ENCODE measurements around the gene PCDH1.
"Not testable (repeated sequence)": the region's sequence is repeated elsewhere in the genome, so short reads cannot be mapped to it uniquely, and the experiment has no call there.

The PCDH1 gene

DNA sequence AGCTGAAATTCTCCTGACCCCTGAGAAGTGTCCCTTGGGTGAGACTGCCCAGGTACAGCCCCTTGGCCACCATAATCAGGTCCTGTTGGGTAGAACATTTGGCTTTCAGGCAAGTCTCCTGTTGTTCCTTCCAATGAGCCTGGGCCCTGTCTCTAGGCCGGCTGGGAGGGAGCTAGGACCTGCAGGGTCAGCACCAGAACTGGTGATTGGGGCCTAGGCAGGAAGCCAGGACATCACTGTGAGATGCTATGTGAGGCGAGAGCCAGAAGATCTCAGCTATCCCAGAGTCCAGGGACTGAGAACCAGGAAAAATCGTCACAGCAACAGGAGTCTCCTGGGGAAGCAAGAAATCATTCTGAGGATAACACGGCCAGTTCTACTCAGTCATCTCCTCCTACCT is 51.5 kb downstream of the PCDH1 start:
- DNase-seq, result no peak

DNA sequence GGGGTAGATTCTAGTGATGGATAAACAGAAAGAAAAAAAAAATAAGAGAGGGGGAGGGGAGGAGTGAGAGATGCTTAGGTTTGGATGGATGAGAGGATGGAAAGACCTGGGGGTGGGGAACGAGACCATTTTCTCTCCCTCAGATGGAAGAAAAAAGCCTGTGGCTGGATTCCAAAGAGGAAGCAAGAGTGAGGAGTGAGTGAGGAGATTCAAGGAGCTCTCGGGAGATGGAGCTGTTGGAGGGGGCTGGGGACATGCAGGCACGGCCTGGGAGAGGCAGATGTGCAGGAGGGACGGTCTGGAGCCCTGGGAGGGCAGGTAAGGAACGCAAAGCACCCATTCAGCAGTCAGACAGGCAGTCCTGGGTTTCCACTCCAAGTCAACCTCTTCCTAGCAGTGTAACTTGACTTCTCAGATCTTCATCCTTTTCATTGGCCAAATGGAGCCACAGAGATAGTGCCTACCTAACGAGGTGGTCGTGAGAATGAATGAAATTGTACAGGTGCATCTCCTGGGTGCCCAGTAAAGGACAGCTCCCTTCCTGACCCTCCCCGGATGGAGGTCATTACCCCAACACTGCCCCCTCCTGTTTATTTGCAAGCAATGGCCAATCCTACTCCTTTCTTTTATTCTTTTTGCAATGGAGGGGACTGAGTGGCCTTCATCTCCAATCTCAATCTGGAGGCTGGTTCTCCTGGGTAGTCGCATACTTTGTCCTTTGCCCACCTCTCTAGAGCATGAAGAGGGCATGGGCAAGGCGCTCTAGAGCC is 52.2 kb downstream of the PCDH1 start:
- DNase-seq, result no peak

DNA sequence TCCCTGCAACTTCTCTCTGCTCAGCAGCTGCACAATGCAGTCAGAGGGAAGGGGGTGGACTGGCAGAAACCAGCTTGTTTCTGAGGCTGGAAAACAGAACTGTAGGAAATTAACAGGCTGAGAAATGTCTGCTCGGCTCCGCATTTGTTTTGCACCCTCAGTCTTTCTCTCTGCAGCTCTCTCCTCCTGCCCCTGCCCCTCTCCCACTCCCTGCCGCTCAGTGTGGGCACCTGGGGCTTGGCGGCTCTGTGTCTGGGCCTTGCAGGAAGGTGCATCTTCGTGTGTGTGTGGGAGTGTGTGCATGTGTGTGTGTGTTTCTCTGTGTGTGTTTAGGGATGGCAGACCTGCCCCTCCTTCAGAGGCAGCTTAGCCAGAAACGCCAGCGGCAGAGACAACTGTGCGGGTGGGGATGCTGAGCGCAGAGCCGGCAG is 53.0 kb downstream of the PCDH1 start:
- DNase-seq, result no peak

GRCh38 chr5:141824717-141825116 is 53.5 kb downstream of the PCDH1 start:
- DNase-seq, result no peak

GRCh38 chr5:141823056-141823455 is 55.2 kb downstream of the PCDH1 start:
- no peak for DNase-seq

DNA sequence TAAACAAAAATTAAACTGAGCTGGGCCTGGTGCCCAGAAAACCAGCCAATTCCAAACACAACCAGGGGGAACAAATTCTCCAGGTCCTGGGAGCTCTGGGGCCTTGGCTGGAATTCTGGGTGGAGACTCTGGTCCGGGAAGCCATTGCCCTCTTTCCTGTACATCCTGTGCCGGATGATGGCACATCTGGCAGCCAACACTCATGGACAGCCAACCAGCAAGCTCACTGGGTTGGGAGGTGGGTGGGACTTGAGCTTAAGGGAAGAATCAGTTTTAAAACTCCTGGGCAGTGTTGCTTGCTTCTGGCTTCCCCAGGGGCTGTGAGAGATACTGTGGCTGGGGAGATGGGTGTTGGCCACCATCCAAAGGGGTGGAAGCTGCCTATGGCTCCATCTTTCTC is 56.1 kb downstream of the PCDH1 start:
- no peak for DNase-seq

GRCh38 chr5:141821430-141821925 is 56.7 kb downstream of the PCDH1 start:
- DNase-seq, result no peak

DNA sequence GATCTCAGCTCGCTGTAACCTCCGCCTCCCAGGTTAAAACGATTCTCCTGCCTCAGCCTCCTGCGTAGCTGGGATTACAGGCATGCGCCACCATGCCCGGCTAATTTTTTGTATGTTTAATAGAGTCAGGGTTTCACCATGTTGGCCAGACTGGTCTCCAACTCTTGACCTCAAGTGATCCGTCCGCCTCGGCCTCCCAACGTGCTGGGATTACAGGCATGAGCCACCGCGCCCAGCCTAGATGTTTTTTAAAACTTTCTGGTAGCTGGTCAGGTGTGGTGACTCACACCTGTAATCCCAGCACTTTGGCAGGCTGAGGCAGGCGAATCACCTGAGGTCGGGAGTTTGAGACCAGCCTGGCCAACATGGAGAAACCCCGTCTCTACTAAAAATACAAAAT is 57.5 kb downstream of the PCDH1 start:
- DNase-seq, result not testable (repeated sequence)

DNA sequence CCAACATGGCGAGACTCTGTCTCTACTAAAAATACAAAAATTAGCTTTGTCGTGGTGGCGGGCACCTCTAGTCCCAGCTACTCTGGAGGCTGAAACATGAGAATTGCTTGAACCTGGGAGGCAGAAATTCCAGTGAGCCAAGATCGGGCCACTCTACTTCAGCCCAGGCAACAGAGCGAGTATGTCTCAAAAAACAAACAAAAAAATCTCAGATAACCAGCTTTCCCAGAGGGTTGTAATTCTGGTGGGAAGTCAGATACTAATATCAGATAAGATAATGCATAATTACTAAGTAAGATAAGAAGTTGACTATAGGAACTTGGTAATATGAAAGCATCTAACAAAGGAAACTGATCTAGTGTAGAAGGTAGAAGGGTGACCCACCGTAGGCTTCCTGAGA is 60.6 kb downstream of the PCDH1 start:
- DNase-seq, result no peak

DNA sequence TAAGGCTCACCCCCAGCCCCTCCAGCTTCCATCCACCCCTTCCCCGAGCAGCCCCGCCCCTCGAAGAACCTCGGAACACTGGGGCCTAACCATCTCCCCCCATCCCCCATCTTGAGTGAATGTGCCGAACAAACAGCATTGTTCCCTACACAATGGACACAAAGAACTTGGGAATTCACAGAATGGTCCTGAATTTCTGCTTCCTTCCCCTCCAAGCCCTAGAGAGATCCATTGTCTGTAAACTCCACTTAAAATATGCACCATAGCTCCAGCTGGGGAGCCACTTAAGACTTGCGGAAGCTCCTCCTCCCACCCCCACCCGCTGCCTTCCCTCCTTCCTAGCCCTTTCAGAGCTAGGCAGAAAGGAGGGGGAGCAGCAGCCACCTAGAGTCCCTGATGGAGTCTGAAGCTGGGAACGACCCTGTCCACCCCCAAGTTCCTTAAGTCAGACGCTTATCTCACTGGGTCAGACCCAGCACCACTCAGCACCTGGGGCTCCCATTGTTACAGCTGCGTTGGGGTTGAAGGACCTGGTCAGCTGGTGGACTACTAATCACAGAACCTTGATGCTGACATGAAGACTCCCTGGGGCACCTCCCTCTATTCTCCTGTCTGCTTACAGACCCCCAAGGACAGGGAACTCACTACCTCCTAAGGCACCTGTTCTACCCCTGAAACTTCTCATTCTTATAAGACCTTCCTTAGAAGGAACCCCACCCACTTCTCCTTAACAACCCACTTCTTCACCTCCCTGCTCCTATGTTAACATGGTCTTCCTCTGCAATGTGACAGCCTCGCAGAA is 61.4 kb downstream of the PCDH1 start:
- no peak for DNase-seq

DNA sequence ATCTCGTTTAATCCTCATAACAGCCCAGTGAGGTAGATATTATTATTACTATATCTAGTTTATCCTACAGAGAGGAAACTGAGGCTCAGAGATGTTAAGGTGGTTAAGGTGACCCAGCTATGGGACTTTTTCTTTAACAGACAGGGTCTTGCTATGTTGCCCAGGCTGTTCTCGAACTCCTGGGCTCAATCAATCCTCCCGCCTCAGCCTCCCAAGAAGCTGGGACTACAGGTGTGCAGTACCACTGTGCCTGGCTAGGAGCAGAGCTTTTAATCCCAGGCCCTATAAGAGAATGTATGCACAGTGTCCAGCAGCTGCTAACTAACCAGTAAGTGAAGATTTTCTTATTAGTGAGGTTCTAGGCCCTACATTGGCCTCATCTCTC is 62.4 kb downstream of the PCDH1 start:
- no peak for DNase-seq

GRCh38 chr5:141815051-141815795 is 63.0 kb downstream of the PCDH1 start:
- DNase-seq, result no peak

- DNase-seq, result peak; percentile 6 to 33
Observed at GRCh38 chr5:141814064-141814964, 63.9 kb downstream of the PCDH1 start.

DNA sequence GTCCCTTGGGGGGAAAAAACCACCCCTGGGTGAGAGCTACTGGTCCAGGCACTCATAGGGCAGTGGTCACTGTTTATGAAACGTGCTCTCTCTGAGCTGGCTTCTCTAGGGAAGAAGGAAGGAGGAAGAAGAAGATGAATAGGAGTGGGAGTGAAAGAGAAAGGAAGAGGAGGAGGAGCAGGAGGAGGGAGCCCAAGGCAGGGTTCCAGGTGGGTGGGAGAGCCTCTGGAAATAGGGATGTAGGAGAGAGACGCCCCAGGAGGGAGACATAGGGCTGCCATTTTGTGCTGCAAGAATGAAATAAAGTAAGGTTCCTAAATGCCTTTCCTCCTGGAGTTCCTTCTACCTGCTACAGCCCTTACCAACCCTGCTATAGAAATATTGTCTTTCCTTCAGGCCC is 65.7 kb downstream of the PCDH1 start:
- no peak for DNase-seq

DNA sequence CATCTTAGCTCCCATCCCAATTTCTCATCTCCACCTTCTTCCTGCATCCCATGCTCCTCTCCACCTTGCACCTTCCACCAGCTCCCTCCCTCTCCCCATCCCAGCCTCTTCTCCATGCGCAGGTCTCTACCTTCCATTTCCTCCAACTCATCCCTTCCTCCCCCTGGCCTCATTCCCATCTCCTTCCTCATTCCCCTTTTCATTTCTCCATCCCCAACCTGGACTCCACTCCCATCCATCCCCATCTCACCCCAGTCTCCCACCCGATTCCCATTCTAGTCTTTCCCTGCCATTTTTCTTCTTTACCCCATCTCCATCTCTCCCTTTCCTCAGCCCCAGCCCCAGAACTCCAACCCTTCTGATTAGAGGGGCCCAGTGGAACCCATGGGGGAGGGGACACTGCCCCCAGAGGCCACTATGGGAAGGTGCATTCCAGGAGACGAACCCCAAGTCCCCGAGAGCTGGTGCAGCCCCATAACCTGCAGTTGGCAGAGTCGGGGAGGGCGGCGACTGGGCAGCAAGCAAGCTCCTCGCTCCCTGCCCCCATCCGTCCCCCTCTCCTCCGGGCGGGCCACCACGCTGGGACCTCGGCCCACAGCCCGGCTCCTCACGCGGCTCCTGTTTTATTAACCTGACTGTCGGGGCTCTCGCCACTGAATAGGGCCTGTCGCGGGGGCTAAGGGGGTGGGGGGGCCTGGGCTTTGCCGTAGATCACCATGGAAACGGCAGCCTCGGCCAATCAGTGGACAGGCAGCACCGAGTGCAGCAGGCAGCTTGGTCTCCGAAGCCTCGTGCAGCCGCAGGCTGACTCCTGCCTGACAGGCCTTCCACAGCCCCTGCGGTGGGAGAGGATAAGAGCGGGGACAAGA is 66.7 kb downstream of the PCDH1 start:
- peak in 1 of 2 experiments; percentile 5 for DNase-seq

- DNase-seq, result no peak
Observed at GRCh38 chr5:141810702-141811101, 67.5 kb downstream of the PCDH1 start.

DNA sequence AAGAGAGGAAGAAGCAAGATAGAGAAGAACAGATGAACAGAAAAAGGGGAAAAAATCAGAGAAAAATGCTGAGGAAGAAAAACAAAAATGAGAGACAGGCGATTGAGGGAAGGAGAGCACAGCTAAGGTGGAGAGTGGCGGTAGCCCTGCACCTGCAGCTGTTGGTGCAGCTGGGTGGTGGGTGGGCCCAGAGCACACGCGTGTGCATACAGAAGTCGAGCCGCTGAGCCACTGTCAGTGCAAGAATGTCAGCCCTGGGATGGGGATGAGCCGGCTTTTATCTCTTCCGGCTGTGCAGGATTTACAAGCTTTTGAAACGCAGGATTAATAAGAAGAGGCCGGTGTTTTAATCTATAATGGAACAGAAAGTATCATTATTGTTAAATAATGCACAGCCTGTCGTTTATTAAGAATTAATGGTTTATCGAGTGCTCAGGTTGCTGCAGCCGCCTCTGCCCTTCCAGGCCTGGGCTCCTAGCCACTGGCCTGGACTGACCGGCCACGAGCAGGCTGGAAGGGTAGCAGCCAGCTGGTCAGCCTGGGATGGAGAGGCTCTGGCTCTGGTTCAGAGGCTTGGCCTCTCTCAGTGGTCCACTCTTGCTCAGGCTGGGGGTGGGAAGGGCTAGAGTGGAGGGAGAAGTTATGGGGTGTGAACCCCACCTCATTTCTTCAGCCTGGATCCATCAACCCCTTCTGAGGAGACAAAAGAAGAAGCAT is 68.7 kb downstream of the PCDH1 start:
- DNase-seq, result no peak

DNA sequence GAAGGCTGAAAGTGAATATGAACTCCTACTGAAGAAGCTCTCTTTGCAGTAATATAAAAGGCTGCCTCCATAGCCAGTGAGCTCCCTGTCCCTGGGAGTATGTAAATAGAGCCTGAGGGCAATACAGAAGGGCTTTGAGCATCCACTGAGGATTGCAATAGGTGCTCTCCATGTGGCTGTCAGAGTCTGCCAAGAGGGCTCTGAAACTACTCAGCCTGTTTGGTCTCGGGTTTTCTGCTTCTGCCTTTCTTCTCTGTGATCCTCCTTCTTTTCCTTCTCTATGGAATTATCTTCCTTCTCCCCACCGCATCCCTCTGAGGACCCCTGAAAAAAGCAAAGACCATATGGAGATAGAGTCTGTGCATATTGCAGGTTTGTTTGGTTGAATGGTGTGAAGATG is 69.4 kb downstream of the PCDH1 start:
- DNase-seq, result no peak

DNA sequence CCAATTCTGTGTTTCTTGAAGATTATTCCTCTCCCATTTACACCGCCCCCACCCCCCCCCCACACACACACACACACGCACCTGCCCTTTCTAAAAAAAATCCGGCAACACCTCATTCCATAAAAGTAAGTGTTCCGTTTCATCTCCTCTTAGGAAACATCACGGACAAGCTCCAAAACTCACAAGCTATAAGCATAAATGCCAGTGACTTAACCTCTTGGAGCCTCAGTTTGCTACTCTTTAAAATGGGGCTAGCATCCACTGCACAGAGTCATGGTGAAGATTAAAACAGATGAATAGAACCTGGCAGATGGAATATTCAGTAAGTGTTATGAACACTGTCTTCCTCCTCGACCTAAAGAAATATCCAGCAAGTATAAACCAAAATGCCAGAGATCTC is 70.5 kb downstream of the PCDH1 start:
- no peak for DNase-seq

DNA sequence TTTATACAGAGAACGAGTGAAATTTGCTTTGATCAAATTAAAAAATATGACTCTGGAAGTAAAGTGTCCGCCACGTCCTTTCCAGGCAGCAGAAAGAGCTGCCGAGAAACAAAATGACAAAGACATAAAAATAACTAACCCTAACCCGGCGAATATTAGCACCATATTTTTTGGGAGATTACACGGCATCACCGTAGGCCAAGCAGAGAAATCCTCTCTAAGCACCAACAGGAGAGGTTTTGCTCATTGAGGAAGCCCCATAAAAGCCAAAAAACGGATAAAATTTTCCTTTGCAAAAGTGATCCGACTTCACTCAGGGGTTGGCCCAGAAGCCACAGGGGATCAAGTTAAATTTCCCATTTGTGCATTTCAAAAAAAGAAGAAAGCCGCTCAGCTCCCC is 70.9 kb downstream of the PCDH1 start:
- no peak for DNase-seq

GRCh38 chr5:141806626-141807025 is 71.6 kb downstream of the PCDH1 start:
- no peak for DNase-seq

Data from stimulated activated CD4-positive, alpha-beta T cell treated with anti-CD3 and anti-CD28 coated beads, Interleukin-4, amount 100 ng/mL, for 4 hours (primary cell).